Parathyroid adenoma (tissue), 2 donors: Measurements from ENCODE around the gene USH1G.

ENCODE experiments used
- H2AFZ ChIP-seq: fragments of 300-600 bp; sonication (generic); one replicate; pipeline ENCODE4 v1.7.0; 2017; ENCODE audit warnings: antibody characterized with exemption, mild to moderate bottlenecking
- H3K27ac ChIP-seq: fragments of 300-600 bp; sonication (generic); one replicate; pipeline ENCODE4 v1.7.0; 2017
- H3K27me3 ChIP-seq: fragments of 300-600 bp; sonication (generic); one replicate; pipeline ENCODE4 v1.7.0; 2017; ENCODE audit warnings: low read length; ENCODE audit not compliant: control insufficient read depth, insufficient read depth
- H3K36me3 ChIP-seq: fragments of 300-600 bp; sonication (generic); one replicate; pipeline ENCODE4 v1.7.0; 2017; ENCODE audit warnings: low read length; ENCODE audit not compliant: control insufficient read depth, insufficient read depth
- H3K4me1 ChIP-seq: fragments of 300-600 bp; sonication (generic); one replicate; pipeline ENCODE4 v1.7.0; 2017; ENCODE audit warnings: control low read depth
- H3K4me2 ChIP-seq: fragments of 300-600 bp; sonication (generic); one replicate; pipeline ENCODE4 v1.7.0; 2017; ENCODE audit warnings: low read length
- H3K4me3 ChIP-seq: fragments of 300-600 bp; sonication (generic); one replicate; pipeline ENCODE4 v1.7.0; 2017; ENCODE audit warnings: low read depth, low read length
- H3K79me2 ChIP-seq: fragments of 300-600 bp; sonication (generic); one replicate; pipeline ENCODE4 v1.7.0; 2017; ENCODE audit warnings: control low read depth
- H3K9ac ChIP-seq: fragments of 300-600 bp; sonication (generic); one replicate; pipeline ENCODE4 v1.7.0; 2017; ENCODE audit warnings: mild to moderate bottlenecking
- H3K9me3 ChIP-seq: fragments of 300-600 bp; sonication (generic); one replicate; pipeline ENCODE4 v1.7.0; 2017; ENCODE audit warnings: low read length; ENCODE audit not compliant: control insufficient read depth
- TF ChIP-seq, protein P1 (sequence below): fragments of 300-600 bp; sonication (generic); IDR thresholded peaks from one replicate; pipeline ENCODE4 v1.7.0; 2017; ENCODE audit warnings: antibody characterized with exemption, mild to moderate bottlenecking
- donor health status: primary hyperparathyroidism.

Gene USH1G

DNA sequence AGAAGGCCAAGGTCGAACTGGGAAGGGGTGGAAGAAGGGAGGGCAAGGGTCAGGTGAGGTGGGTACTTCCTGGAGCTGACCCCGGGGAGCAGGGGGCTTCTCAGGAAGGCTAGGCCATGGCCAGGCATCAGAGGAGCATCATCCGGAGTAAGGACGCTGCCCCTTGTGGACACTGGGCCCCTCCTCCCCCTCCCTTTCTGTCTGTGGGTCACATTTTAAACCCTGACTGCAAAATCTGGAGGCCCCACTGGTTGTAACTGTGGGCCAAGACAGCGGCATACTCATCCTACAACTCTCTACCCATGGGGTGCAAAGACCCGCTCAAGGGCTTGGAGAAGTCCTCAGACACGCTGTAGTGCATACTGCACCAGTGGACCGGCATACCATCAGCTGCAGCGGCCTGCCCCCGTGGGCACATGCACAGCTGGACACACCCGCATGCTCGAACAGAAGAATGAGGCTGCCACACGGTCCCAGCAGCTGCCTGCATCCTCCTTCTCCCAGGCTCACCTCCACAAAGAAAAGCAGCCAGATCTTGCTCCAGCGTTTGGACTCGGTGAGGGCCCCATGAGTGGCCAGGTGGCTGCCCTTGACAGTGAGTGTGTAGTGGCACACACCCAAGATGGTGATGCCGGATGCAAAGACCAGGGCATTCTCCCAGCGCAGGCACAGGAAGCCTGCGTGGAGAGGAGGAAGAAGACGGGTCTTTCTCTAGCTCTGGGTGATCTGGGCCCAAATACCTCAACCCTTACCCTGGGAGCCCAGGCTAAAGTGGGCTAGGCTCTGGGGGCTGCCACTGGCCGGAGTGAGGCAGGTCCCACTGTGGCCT, 30.8 kb downstream of the USH1G start:
- no peak overlapping the region for H3K4me2 ChIP-seq
- no peak overlapping the region for H3K9ac ChIP-seq
- no peaks in the 10 kb centered on the region for H3K9me3 ChIP-seq
- H3K36me3 ChIP-seq, result no peaks in the 10 kb centered on the region
- no peaks in the 10 kb centered on the region for H3K27me3 ChIP-seq
- no peak overlapping the region for H3K4me3 ChIP-seq
- TF ChIP-seq, protein P1, sequence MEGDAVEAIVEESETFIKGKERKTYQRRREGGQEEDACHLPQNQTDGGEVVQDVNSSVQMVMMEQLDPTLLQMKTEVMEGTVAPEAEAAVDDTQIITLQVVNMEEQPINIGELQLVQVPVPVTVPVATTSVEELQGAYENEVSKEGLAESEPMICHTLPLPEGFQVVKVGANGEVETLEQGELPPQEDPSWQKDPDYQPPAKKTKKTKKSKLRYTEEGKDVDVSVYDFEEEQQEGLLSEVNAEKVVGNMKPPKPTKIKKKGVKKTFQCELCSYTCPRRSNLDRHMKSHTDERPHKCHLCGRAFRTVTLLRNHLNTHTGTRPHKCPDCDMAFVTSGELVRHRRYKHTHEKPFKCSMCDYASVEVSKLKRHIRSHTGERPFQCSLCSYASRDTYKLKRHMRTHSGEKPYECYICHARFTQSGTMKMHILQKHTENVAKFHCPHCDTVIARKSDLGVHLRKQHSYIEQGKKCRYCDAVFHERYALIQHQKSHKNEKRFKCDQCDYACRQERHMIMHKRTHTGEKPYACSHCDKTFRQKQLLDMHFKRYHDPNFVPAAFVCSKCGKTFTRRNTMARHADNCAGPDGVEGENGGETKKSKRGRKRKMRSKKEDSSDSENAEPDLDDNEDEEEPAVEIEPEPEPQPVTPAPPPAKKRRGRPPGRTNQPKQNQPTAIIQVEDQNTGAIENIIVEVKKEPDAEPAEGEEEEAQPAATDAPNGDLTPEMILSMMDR, result no peak
- no peaks in the 10 kb centered on the region for H3K4me1 ChIP-seq
- H3K79me2 ChIP-seq, result no peaks in the 10 kb centered on the region
- no peak overlapping the region for H3K27ac ChIP-seq
- H2AFZ ChIP-seq, result no peak overlapping the region

DNA sequence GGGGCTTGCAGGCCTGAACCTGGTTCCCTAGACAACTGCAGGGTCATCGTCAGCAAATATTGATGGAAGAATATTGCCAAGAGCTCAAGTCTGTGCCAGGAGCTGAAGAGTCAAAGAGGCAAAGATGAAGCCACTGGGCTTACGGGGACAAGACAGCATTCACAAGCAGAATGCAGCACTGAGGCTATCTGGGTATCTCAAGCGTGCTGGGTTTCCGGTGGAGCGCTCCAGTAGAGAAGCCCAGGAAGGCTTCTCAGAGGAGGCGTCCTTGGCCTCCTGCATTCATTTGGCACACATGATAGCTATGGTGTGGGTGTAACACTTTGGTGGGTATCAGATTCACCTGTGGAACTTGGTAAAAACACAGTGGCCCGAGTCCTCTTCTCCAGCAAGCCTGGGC, 32.5 kb downstream of the USH1G start:
- no peaks in the 10 kb centered on the region for H3K9me3 ChIP-seq
- H3K4me1 ChIP-seq, result no peaks in the 10 kb centered on the region
- TF ChIP-seq, protein P1, result no peak
- H3K79me2 ChIP-seq, result no peaks in the 10 kb centered on the region
- no peak overlapping the region for H3K9ac ChIP-seq
- H3K4me2 ChIP-seq, result no peak overlapping the region
- H3K27ac ChIP-seq, result no peak overlapping the region
- H2AFZ ChIP-seq, result no peak overlapping the region
- no peaks in the 10 kb centered on the region for H3K27me3 ChIP-seq
- H3K36me3 ChIP-seq, result no peaks in the 10 kb centered on the region
- H3K4me3 ChIP-seq, result no peak overlapping the region

DNA sequence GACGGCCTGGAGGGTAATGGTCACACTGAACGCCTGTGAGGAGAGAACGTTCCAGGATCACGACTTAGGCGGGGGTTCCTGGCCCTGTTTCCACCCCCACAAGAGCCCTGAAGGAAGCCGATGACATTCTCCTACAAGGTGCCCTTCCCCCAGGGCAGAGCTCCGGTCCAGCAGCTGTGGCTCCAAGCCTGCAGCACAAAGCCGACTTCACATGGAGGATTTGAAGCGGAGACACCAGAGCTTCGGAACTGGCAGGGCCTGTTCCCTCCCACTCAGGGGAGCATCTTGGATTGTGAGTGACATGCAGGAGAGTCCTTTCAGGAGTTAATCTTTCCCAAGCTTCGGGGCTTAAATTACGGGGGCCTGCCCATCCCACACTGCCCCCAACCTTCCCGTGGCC, 34.6 kb downstream of the USH1G start:
- Histone ChIP-seq H3K36me3 (no peaks in the 10 kb centered on the region), H3K79me2 (no peaks in the 10 kb centered on the region), H3K9me3 (no peaks in the 10 kb centered on the region), H3K27me3 (no peaks in the 10 kb centered on the region), H3K4me3 (no peak overlapping the region), H3K9ac (no peak overlapping the region), H3K4me2 (no peak overlapping the region), H3K4me1 (no peaks in the 10 kb centered on the region), H2AFZ (no peak overlapping the region), H3K27ac (no peak overlapping the region)
- TF ChIP-seq, protein P1, result no peak

GRCh38 chr17:74883241-74883745, 39.8 kb downstream of the USH1G start:
- Histone ChIP-seq H3K27ac (no peak overlapping the region), H3K4me3 (no peak overlapping the region), H3K27me3 (no peaks in the 10 kb centered on the region), H3K4me2 (no peak overlapping the region), H3K36me3 (no peaks in the 10 kb centered on the region), H3K79me2 (no peaks in the 10 kb centered on the region), H3K9me3 (no peaks in the 10 kb centered on the region), H2AFZ (no peak overlapping the region), H3K4me1 (peaks cover under 1% of the 10 kb centered on the region), H3K9ac (no peak overlapping the region)
- TF ChIP-seq, protein P1, result no peak
